GM12878 (cell line): ENCODE data around the gene TET1. TPM values are rescaled to one million over a fixed set of nuclear protein-coding genes. Genes with fewer than 3 reads are reported as not detected.
"Not testable (repeated sequence)": the region's sequence is repeated elsewhere in the genome, so short reads cannot be mapped to it uniquely, and the experiment has no call there.

Experiments used
- ATAC-seq: fragments of 200-7000 bp; cut with Tn5 transposase; 3 replicates; pipeline ENCODE4 v1.9.1; 2020; ENCODE audit warnings: mild to moderate bottlenecking, moderate library complexity
- BruUV-seq: library from RNA; stranded (reverse); fragments of 400-500 nt; replicated peaks from 2 replicates; lab custom pipeline; 2021; lab: Mats Ljungman, UMichigan
- CTCF ChIA-PET: fragments of 300-600 bp; sonication (Branson Sonifier 250); formaldehyde crosslinking; extraction: SDS; loops from one replicate; lab custom pipeline; 2021; ENCODE audit warnings: inconsistent platforms; lab: Yijun Ruan, JAX
- POLR2A ChIA-PET: fragments of 350-600 bp; formaldehyde crosslinking; extraction: SDS; loops from one replicate; lab custom pipeline; 2021; ENCODE audit warnings: inconsistent platforms; lab: Charles Lee
- RAD21 ChIA-PET: fragments of 300-600 bp; sonication (Branson Sonifier 250); formaldehyde crosslinking; loops from one replicate; lab custom pipeline; 2023; ENCODE audit warnings: antibody characterized with exemption; ENCODE audit not compliant: unreplicated experiment; lab: Charles Lee
- SMC1A ChIA-PET: fragments of 300-600 bp; sonication (Branson Sonifier 250); formaldehyde crosslinking; loops from one replicate; lab custom pipeline; 2023; ENCODE audit not compliant: unreplicated experiment, uncharacterized antibody; lab: Charles Lee
- DNase-seq: peaks from one replicate; pipeline ENCODE4 v3.0.0-alpha.2; 2011; ENCODE audit warnings: low read depth, low spot score
- FAIRE-seq: peaks from 3 replicates; lab custom pipeline; 2011; peaks lifted over from hg19 to GRCh38; lab: Jason Lieb, UNC
- H2AFZ ChIP-seq: 2 replicates; pipeline ENCODE4 v1.6.0; 2011; ENCODE audit warnings: low read depth, low read length, control low read depth; ENCODE audit not compliant: control insufficient read depth
- H3K27ac ChIP-seq: 2 replicates; pipeline ENCODE4 v1.5.1; 2011; ENCODE audit warnings: control low read depth; ENCODE audit not compliant: control insufficient read depth, insufficient read depth
- H3K27me3 ChIP-seq, 2 experiments: replicated peaks in 1 of 2; 2 replicates each; pipeline versions ENCODE4 v1.6.0 to v1.6.1; 2011; ENCODE audit warnings: low read length in 1 of 2; ENCODE audit not compliant: control insufficient read depth in 2 of 2, insufficient read depth in 2 of 2
- H3K36me3 ChIP-seq, 2 experiments: 2 replicates each; pipeline ENCODE4 v1.5.1; 2011; ENCODE audit warnings: low read length in 1 of 2; ENCODE audit not compliant: control insufficient read depth in 2 of 2, insufficient read depth in 2 of 2
- H3K4me1 ChIP-seq: 2 replicates; pipeline ENCODE4 v1.6.1; 2011; ENCODE audit warnings: mild to moderate bottlenecking, low read length, moderate library complexity, mixed read lengths; ENCODE audit not compliant: control insufficient read depth, insufficient read depth
- H3K4me2 ChIP-seq: 2 replicates; pipeline ENCODE4 v1.6.0; 2011; ENCODE audit warnings: control low read depth; ENCODE audit not compliant: control insufficient read depth, insufficient read depth
- H3K4me3 ChIP-seq: fragments of 200-600 bp; sonication (generic); 2 replicates; pipeline ENCODE4 v1.5.1; 2016
- H3K79me2 ChIP-seq: 2 replicates; pipeline ENCODE4 v1.6.0; 2011; ENCODE audit warnings: low read length; ENCODE audit not compliant: control insufficient read depth, insufficient read depth
- H3K9ac ChIP-seq: 2 replicates; pipeline ENCODE4 v1.8.0; 2011; ENCODE audit warnings: low read length, control low read depth, mixed read lengths; ENCODE audit not compliant: control insufficient read depth, insufficient read depth
- H3K9me3 ChIP-seq: replicated peaks from 3 replicates; pipeline ENCODE4 v1.5.1; 2011; ENCODE audit warnings: mild to moderate bottlenecking, low read length; ENCODE audit not compliant: control insufficient read depth, insufficient read depth
- H4K20me1 ChIP-seq: 2 replicates; pipeline ENCODE4 v1.6.0; 2011; ENCODE audit not compliant: control insufficient read depth, insufficient read depth
- ATF3 ChIP-seq: IDR thresholded peaks from 2 replicates; pipeline ENCODE4 v1.6.1; 2011; ENCODE audit warnings: low read depth, mild to moderate bottlenecking, low read length, moderate library complexity, borderline replicate concordance; ENCODE audit errors: extremely low read depth
- ATF7 ChIP-seq: fragments of 450-650 bp; IDR thresholded peaks from 2 replicates; pipeline ENCODE4 v1.6.1; 2016; ENCODE audit warnings: low read depth, mild to moderate bottlenecking
- BCL3 ChIP-seq: IDR thresholded peaks from 2 replicates; pipeline ENCODE4 v1.6.1; 2011; ENCODE audit warnings: borderline replicate concordance, low read depth, mild to moderate bottlenecking, moderate library complexity, low read length; ENCODE audit not compliant: insufficient read depth, poor library complexity, severe bottlenecking
- CEBPB ChIP-seq, 2 experiments: fragments of 150-350 bp in 1 of 2; IDR thresholded peaks; 2 replicates each; pipeline ENCODE4 v1.6.1; 2012 to 2014; ENCODE audit warnings: low read depth in 2 of 2, low read length in 2 of 2, borderline replicate concordance in 1 of 2, inconsistent platforms in 1 of 2
- EGR1 ChIP-seq, 2 experiments: IDR thresholded peaks; 1 replicate in 1 of 2; 2 replicates in 1 of 2; pipeline ENCODE4 v1.6.1; 2011 to 2012; ENCODE audit warnings: low read depth in 2 of 2, low read length in 2 of 2, borderline replicate concordance in 1 of 2, mild to moderate bottlenecking in 1 of 2, moderate library complexity in 1 of 2
- MEF2B ChIP-seq: fragments of 450-650 bp; IDR thresholded peaks from 2 replicates; pipeline ENCODE4 v1.6.1; 2018; ENCODE audit warnings: mild to moderate bottlenecking, moderate library complexity; ENCODE audit not compliant: partially characterized antibody, poor library complexity, severe bottlenecking
- MLLT1 ChIP-seq: fragments of 450-650 bp; IDR thresholded peaks from 2 replicates; pipeline ENCODE4 v1.6.1; 2016; ENCODE audit warnings: mild to moderate bottlenecking
- NFYB ChIP-seq: IDR thresholded peaks from 2 replicates; pipeline ENCODE4 v1.6.1; 2011; ENCODE audit warnings: low read depth, mild to moderate bottlenecking, low read length, improper control_type of control experiment, moderate library complexity; ENCODE audit not compliant: insufficient read depth
- SIX5 ChIP-seq: IDR thresholded peaks from 2 replicates; pipeline ENCODE4 v1.6.1; 2011; ENCODE audit warnings: mild to moderate bottlenecking, low read depth, low read length, moderate library complexity; ENCODE audit not compliant: severe bottlenecking
- SPI1 ChIP-seq: IDR thresholded peaks from 2 replicates; pipeline ENCODE4 v1.6.1; 2011; ENCODE audit warnings: low read depth, mild to moderate bottlenecking, low read length, moderate library complexity, borderline replicate concordance; ENCODE audit not compliant: insufficient read depth
- SREBF2 ChIP-seq: IDR thresholded peaks from 2 replicates; pipeline ENCODE4 v1.6.1; 2012; ENCODE audit warnings: mild to moderate bottlenecking, low read length
- TARDBP ChIP-seq: IDR thresholded peaks from 2 replicates; pipeline ENCODE4 v1.6.1; 2016; ENCODE audit warnings: borderline replicate concordance
- ZNF384 ChIP-seq: IDR thresholded peaks from 2 replicates; pipeline ENCODE4 v1.6.1; 2012; ENCODE audit warnings: low read depth, mild to moderate bottlenecking, low read length, improper control_type of control experiment, borderline replicate concordance
- ZNF622 ChIP-seq: fragments of 450-650 bp; IDR thresholded peaks from 2 replicates; pipeline ENCODE4 v1.6.1; 2017; ENCODE audit warnings: mild to moderate bottlenecking, inconsistent platforms
- WGBS: methylation state at CpG from one replicate; pipeline ENCODE4 v1.1.6; 2016; ENCODE audit warnings: low lambda C conversion rate; ENCODE audit not compliant: insufficient replicate concordance, insufficient coverage; ENCODE audit errors: missing lambda C conversion rate; 5-methylcytosine and 5-hydroxymethylcytosine counted together
- in situ Hi-C: fragments of 300-500 bp; cut with MboI; formaldehyde crosslinking; loops from 9 replicates; pipeline ENCODE4 v1.14.3; 2018; ENCODE audit warnings: mixed read lengths
- intact Hi-C: fragments of 100-400 bp; cut with micrococcal nuclease; formaldehyde crosslinking; loops from one replicate; pipeline ENCODE4 v1.14.2; 2022; ENCODE audit not compliant: unreplicated experiment
- polyA plus RNA-seq, 11 experiments: library from polyadenylated mRNA; depleted of rRNA in 4 of 11; unstranded in 6 of 11; stranded (reverse) in 5 of 11; fragments of >200 nt; fragmentation: Nextera tagmentation in 4 of 11; fragmentation: Illumina TruSeq in 1 of 11; extraction: Ambion mirVana in 4 of 11; extraction: Trizol in 1 of 11; gene quantifications; 1 replicate in 1 of 11; 2 replicates in 10 of 11; pipeline versions ENCODE4 v1.2.1 to v1.2.3, GENCODE V29; 2011 to 2016; ENCODE audit warnings: inconsistent platforms in 2 of 11, missing spikeins in 2 of 11, low read depth in 1 of 11
- total RNA-seq, 4 experiments: library from RNA; depleted of rRNA in 3 of 4; stranded (reverse); fragments of >200 nt in 3 of 4; fragmentation: Illumina TruSeq in 1 of 4; extraction: Trizol in 1 of 4; gene quantifications; 2 replicates each; pipeline versions ENCODE4 v1.2.1 to v1.2.3, GENCODE V29; 2013 to 2021

The TET1 gene
- total and polyA plus RNA-seq, 10 of the 15 experiments (the other 5 are each of a cell fraction or from before 2014, with no cell fraction given): 0.22 to 1.4 (median 0.60) TPM

- FAIRE-seq, H3K4me2 ChIP-seq, RAD21 ChIA-PET, in situ Hi-C loops, H3K27ac ChIP-seq, H3K27me3 ChIP-seq, intact Hi-C loops, H3K4me1 ChIP-seq, BruUV-seq, H3K9ac ChIP-seq, H3K79me2 ChIP-seq, H3K36me3 ChIP-seq, POLR2A ChIA-PET, DNase-seq, H4K20me1 ChIP-seq, H2AFZ ChIP-seq, SMC1A ChIA-PET, ATAC-seq, CTCF ChIA-PET, H3K9me3 ChIP-seq, H3K4me3 ChIP-seq: not testable (repeated sequence)
- 100% methylated on average over 2 of the region's 2 CpGs for WGBS
Observed at GRCh38 chr10:68516216-68516615, 43.9 kb upstream of the TET1 start.

- FAIRE-seq (no peak), DNase-seq (no peak), ATAC-seq (no peak)
- no TSS peak for BruUV-seq
- 63% methylated on average over 4 of the region's 4 CpGs for WGBS
- Histone ChIP-seq H3K27me3 (no peaks in the 10 kb centered on the region), H3K79me2 (no peaks in the 10 kb centered on the region), H3K36me3 (no peaks in the 10 kb centered on the region; a peak in 2 of 4 replicates), H3K4me2 (no peak overlapping the region), H3K27ac (no peak overlapping the region), H3K4me3 (no peak overlapping the region), H4K20me1 (no peaks in the 10 kb centered on the region), H3K9ac (no peak overlapping the region), H3K4me1 (no peaks in the 10 kb centered on the region), H3K9me3 (no peaks in the 10 kb centered on the region), H2AFZ (no peak overlapping the region)
- CTCF ChIA-PET: no interaction called here
- no peak for TF ChIP-seq ATF7
- no peak for TF ChIP-seq ATF3
- TF ChIP-seq ZNF384: no peak
- no peak for TF ChIP-seq MLLT1
- no peak for TF ChIP-seq SIX5
- no peak for TF ChIP-seq TARDBP
- no peak for TF ChIP-seq BCL3
- TF ChIP-seq NFYB: no peak
- no peak for TF ChIP-seq MEF2B
- TF ChIP-seq SREBF2: no peak
- TF ChIP-seq CEBPB (IDR thresholded peaks at IDR 0.05; ENCODE audit: borderline replicate concordance in 1 of 2, low read depth in 2 of 2, low read length in 2 of 2): no peak
- no peak for TF ChIP-seq EGR1 (IDR thresholded peaks at IDR 0.05; ENCODE audit: borderline replicate concordance in 1 of 2, low read depth in 2 of 2, low read length in 2 of 2)
- TF ChIP-seq ZNF622: no peak
- no peak for TF ChIP-seq SPI1
- intact Hi-C loops (no loop called here), in situ Hi-C loops (no loop called here)
- POLR2A ChIA-PET: no interaction called here
- RAD21 ChIA-PET: no interaction called here
- SMC1A ChIA-PET: no interaction called here
Observed at GRCh38 chr10:68516766-68517165, 43.4 kb upstream of the TET1 start.
